Neural cell (in vitro differentiated cells): Measurements from ENCODE around the gene ZBTB17. TPM values are rescaled to one million over a fixed set of nuclear protein-coding genes. Genes with fewer than 3 reads are reported as not detected.

Experiments
- H2AFZ ChIP-seq: fragments of 200-600, 300-800 bp; sonication (generic), shearing (Covaris generic); 2 replicates; pipeline ENCODE4 v1.6.0; 2014; ENCODE audit warnings: low read depth, mild to moderate bottlenecking, antibody characterized with exemption, low read length, moderate library complexity
- H3F3A ChIP-seq: fragments of 200-600 bp; shearing (Covaris generic); 2 replicates; pipeline ENCODE4 v1.6.1; 2016; ENCODE audit warnings: mild to moderate bottlenecking, moderate library complexity, mixed read lengths, antibody characterized with exemption, low read length; ENCODE audit not compliant: insufficient read depth, poor library complexity, severe bottlenecking
- H3K27ac ChIP-seq: fragments of 200-600, 300-800 bp; sonication (generic), shearing (Covaris generic); 2 replicates; pipeline ENCODE4 v1.5.1; 2014; ENCODE audit warnings: mild to moderate bottlenecking, low read length, moderate library complexity
- H3K27me3 ChIP-seq: fragments of 300-800, 200-600 bp; sonication (generic), shearing (Covaris generic); 2 replicates; pipeline ENCODE4 v1.6.0; 2014; ENCODE audit warnings: mild to moderate bottlenecking, low read depth, low read length, moderate library complexity; ENCODE audit not compliant: insufficient read depth
- H3K36me3 ChIP-seq: fragments of 300-800, 200-600 bp; sonication (generic), shearing (Covaris generic); 2 replicates; pipeline ENCODE4 v1.5.1; 2014; ENCODE audit warnings: mild to moderate bottlenecking, antibody characterized with exemption, low read length, moderate library complexity; ENCODE audit not compliant: insufficient read depth
- H3K4me2 ChIP-seq: fragments of 300-800, 200-600 bp; sonication (generic), shearing (Covaris generic); 2 replicates; pipeline ENCODE4 v1.6.0; 2014; ENCODE audit warnings: mild to moderate bottlenecking, low read length
- H3K4me3 ChIP-seq: fragments of 300-800, 200-600 bp; sonication (generic), shearing (Covaris generic); 2 replicates; pipeline ENCODE4 v1.5.1; 2014; ENCODE audit warnings: mild to moderate bottlenecking, low read length, moderate library complexity
- H3K79me2 ChIP-seq: fragments of 200-600 bp; shearing (Covaris generic); replicated peaks from 2 replicates; pipeline ENCODE4 v1.6.0; 2014; ENCODE audit warnings: mild to moderate bottlenecking, low read length, moderate library complexity; ENCODE audit not compliant: insufficient read depth
- H3K9ac ChIP-seq: fragments of 300-800, 200-600 bp; sonication (generic), shearing (Covaris generic); 2 replicates; pipeline ENCODE4 v1.6.1; 2016; ENCODE audit warnings: mild to moderate bottlenecking, low read length, mixed read lengths
- H3K9me2 ChIP-seq: fragments of 200-600 bp; shearing (Covaris generic); 2 replicates; pipeline ENCODE4 v1.6.1; 2016; ENCODE audit warnings: mild to moderate bottlenecking, low read length, mixed read lengths; ENCODE audit not compliant: insufficient read depth
- H3K9me3 ChIP-seq: fragments of 200-600, 300-800 bp; sonication (generic), shearing (Covaris generic); 2 replicates; pipeline ENCODE4 v1.6.1; 2016; ENCODE audit warnings: mild to moderate bottlenecking, mixed run types, low read length, moderate library complexity, mixed read lengths
- H4K20me1 ChIP-seq: fragments of 200-600 bp; shearing (Covaris generic); 2 replicates; pipeline ENCODE4 v1.6.1; 2016; ENCODE audit warnings: mild to moderate bottlenecking, mixed run types; ENCODE audit not compliant: insufficient read depth
- CTCF ChIP-seq: fragments of 450-650 bp; IDR thresholded peaks from 2 replicates; pipeline ENCODE4 v1.5.1; 2014; ENCODE audit warnings: antibody characterized with exemption, mild to moderate bottlenecking, moderate library complexity; ENCODE audit not compliant: poor library complexity, severe bottlenecking
- EP300 ChIP-seq: fragments of 450-650 bp; conservative IDR thresholded peaks from 2 replicates; pipeline ENCODE4 v1.6.1; 2014; ENCODE audit warnings: antibody characterized with exemption, mild to moderate bottlenecking, moderate library complexity; ENCODE audit not compliant: poor library complexity, severe bottlenecking
- EZH2 ChIP-seq: fragments of 200-600, 300-800 bp; shearing (Covaris generic), sonication (generic); IDR thresholded peaks from 2 replicates; pipeline ENCODE4 v1.6.1; 2014; ENCODE audit warnings: antibody characterized with exemption, low read length, borderline replicate concordance, mild to moderate bottlenecking; ENCODE audit not compliant: insufficient read depth, poor library complexity, severe bottlenecking
- MXI1 ChIP-seq: fragments of 450-650 bp; conservative IDR thresholded peaks from 2 replicates; pipeline ENCODE4 v1.6.1; 2014; ENCODE audit warnings: antibody characterized with exemption, mild to moderate bottlenecking; ENCODE audit not compliant: poor library complexity, severe bottlenecking
- POLR2AphosphoS5 ChIP-seq: IDR thresholded peaks from 2 replicates; pipeline ENCODE4 v1.6.1; 2012
- RAD21 ChIP-seq: fragments of 450-650 bp; conservative IDR thresholded peaks from 2 replicates; pipeline ENCODE4 v1.6.1; 2014; ENCODE audit warnings: antibody characterized with exemption, mild to moderate bottlenecking, moderate library complexity
- REST ChIP-seq: IDR thresholded peaks from 2 replicates; pipeline ENCODE4 v1.6.1; 2012; ENCODE audit warnings: borderline replicate concordance
- SMC3 ChIP-seq: fragments of 450-650 bp; conservative IDR thresholded peaks from 2 replicates; pipeline ENCODE4 v1.6.1; 2014; ENCODE audit warnings: antibody characterized with exemption, mild to moderate bottlenecking, moderate library complexity; ENCODE audit not compliant: poor library complexity
- TAF1 ChIP-seq: IDR thresholded peaks from 2 replicates; pipeline ENCODE4 v1.6.1; 2012; ENCODE audit warnings: low read depth
- polyA plus RNA-seq: library from polyadenylated mRNA; depleted of rRNA; stranded (reverse); fragments of >200 nt; gene quantifications from 2 replicates; pipeline ENCODE4 v1.2.3, GENCODE V29; 2014

The ZBTB17 gene
- polyA plus RNA-seq, 1 donor from 2014 or later, result 114 TPM

- Histone ChIP-seq H3K36me3 (no peaks in the 10 kb centered on the region), H3K27ac (no peak overlapping the region), H4K20me1 (no peaks in the 10 kb centered on the region), H3K9me2 (no peaks in the 10 kb centered on the region), H3K27me3 (no peaks in the 10 kb centered on the region), H3K4me3 (no peak overlapping the region), H3K9me3 (no peaks in the 10 kb centered on the region), H2AFZ (no peak overlapping the region), H3F3A (no peaks in the 10 kb centered on the region), H3K9ac (no peak overlapping the region), H3K4me2 (no peak overlapping the region), H3K79me2 (no peaks in the 10 kb centered on the region)
- TF ChIP-seq MXI1 (no peak), REST (no peak), SMC3 (no peak), POLR2AphosphoS5 (no peak)
These were observed 43.1 kb upstream of the ZBTB17 start for GRCh38 chr1:16018749-16019643.

GRCh38 chr1:16018308-16018707 lies 42.4 kb upstream of the ZBTB17 start:
- Histone ChIP-seq H3K9me2 (no peaks in the 10 kb centered on the region), H3K27ac (no peak overlapping the region), H2AFZ (no peak overlapping the region), H3K9me3 (no peaks in the 10 kb centered on the region), H3K9ac (no peak overlapping the region), H3K36me3 (no peaks in the 10 kb centered on the region), H3K79me2 (no peaks in the 10 kb centered on the region), H3K27me3 (no peaks in the 10 kb centered on the region), H3K4me3 (no peak overlapping the region), H3K4me2 (no peak overlapping the region), H4K20me1 (no peaks in the 10 kb centered on the region), H3F3A (no peaks in the 10 kb centered on the region)
- TF ChIP-seq CTCF (no peak), EP300 (no peak), EZH2 (no peak), REST (no peak), TAF1 (no peak), POLR2AphosphoS5 (no peak), RAD21 (no peak), SMC3 (no peak), MXI1 (no peak)
